Measurements from ENCODE around the gene TLE4.
"Not testable (repeated sequence)": the region's sequence is repeated elsewhere in the genome, so short reads cannot be mapped to it uniquely, and the experiment has no call there.

The TLE4 gene

GRCh38 chr9:79592726-79593493, 21.1 kb downstream of the TLE4 start:
- no peak for TF ChIP-seq CTCF (IDR thresholded peaks at IDR 0.05; ENCODE audit: low read depth, low read length)
- no peak overlapping the region for H3K4me3 ChIP-seq (ENCODE audit: low read depth, low read length)

- TF ChIP-seq CTCF (IDR thresholded peaks at IDR 0.05; ENCODE audit: low read depth, low read length) = no peak
- no peak overlapping the region for H3K4me3 ChIP-seq (ENCODE audit: low read depth, low read length)
These were observed 27.0 kb downstream of the TLE4 start for GRCh38 chr9:79598562-79599345.

GRCh38 chr9:79600466-79600865, 28.7 kb downstream of the TLE4 start:
- H3K4me3 ChIP-seq (ENCODE audit: low read depth, low read length) = no peak overlapping the region
- TF ChIP-seq CTCF (IDR thresholded peaks at IDR 0.05; ENCODE audit: low read depth, low read length) = no peak

GRCh38 chr9:79603222-79603920, 31.6 kb downstream of the TLE4 start:
- H3K4me3 ChIP-seq (ENCODE audit: low read depth, low read length) = no peak overlapping the region
- no peak for TF ChIP-seq CTCF (IDR thresholded peaks at IDR 0.05; ENCODE audit: low read depth, low read length)

GRCh38 chr9:79604149-79604548, 32.4 kb downstream of the TLE4 start:
- TF ChIP-seq CTCF (IDR thresholded peaks at IDR 0.05; ENCODE audit: low read depth, low read length) = no peak
- H3K4me3 ChIP-seq (ENCODE audit: low read depth, low read length) = no peak overlapping the region

- no peak overlapping the region for H3K4me3 ChIP-seq (ENCODE audit: low read depth, low read length)
- TF ChIP-seq CTCF (IDR thresholded peaks at IDR 0.05; ENCODE audit: low read depth, low read length) = no peak
These were observed 33.3 kb downstream of the TLE4 start for GRCh38 chr9:79604921-79605562.

- not testable (repeated sequence) for H3K4me3 ChIP-seq (ENCODE audit: low read depth, low read length)
These were observed 34.8 kb downstream of the TLE4 start for GRCh38 chr9:79606529-79606928.
